Colonic mucosa (tissue), 4 donors: ENCODE measurements around the gene RPS6KA4. TPM values are rescaled to one million over a fixed set of nuclear protein-coding genes. Genes with fewer than 3 reads are reported as not detected.

Experiments
- DNase-seq: peaks from one replicate; pipeline ENCODE4 v3.0.0-alpha.2; 2020
- H3K27ac ChIP-seq: fragments of 200-600 bp; one replicate; pipeline ENCODE4 v1.8.0; 2021
- H3K27me3 ChIP-seq: fragments of 200-600 bp; one replicate; pipeline ENCODE4 v1.8.0; 2021
- H3K36me3 ChIP-seq: fragments of 200-600 bp; one replicate; pipeline ENCODE4 v1.8.0; 2021
- H3K4me1 ChIP-seq: fragments of 200-600 bp; one replicate; pipeline ENCODE4 v1.8.0; 2021; ENCODE audit warnings: mild to moderate bottlenecking
- H3K4me3 ChIP-seq: fragments of 200-600 bp; one replicate; pipeline ENCODE4 v1.8.0; 2021
- H3K9ac ChIP-seq, 2 donors: one replicate each; pipeline ENCODE4 v1.7.0; 2013; ENCODE audit warnings: control low read depth in 2 of 2, low read depth in 2 of 2, low read length in 2 of 2
- H3K9me3 ChIP-seq: fragments of 200-600 bp; one replicate; pipeline ENCODE4 v1.8.0; 2021
- CTCF ChIP-seq: fragments of 200-600 bp; IDR thresholded peaks from one replicate; pipeline ENCODE4 v1.8.0; 2022; ENCODE audit warnings: antibody characterized with exemption, mild to moderate bottlenecking
- intact Hi-C: fragments of 100-400 bp; cut with DNase I; formaldehyde crosslinking; loops from one replicate; pipeline ENCODE4 v1.14.1; 2022
- total RNA-seq, 2 donors: library from RNA; stranded (reverse); fragmentation: NEBNext Ultra II Directional in 1 of 2; extraction: Animal tissue kit (Norgen Biotek cat#: 25700) in 1 of 2; gene quantifications; one replicate each; pipeline ENCODE4 v1.2.1, GENCODE V29; 2021
- donor health status: healthy.
- donor health status: DM: no; HTN: no; CAD: no.
- donor health status: DM: no; HTN: no; CAD: no.

The RPS6KA4 gene
- total RNA-seq, 2 donors from 2014 or later = 28.9 to 59.1 TPM

DNA sequence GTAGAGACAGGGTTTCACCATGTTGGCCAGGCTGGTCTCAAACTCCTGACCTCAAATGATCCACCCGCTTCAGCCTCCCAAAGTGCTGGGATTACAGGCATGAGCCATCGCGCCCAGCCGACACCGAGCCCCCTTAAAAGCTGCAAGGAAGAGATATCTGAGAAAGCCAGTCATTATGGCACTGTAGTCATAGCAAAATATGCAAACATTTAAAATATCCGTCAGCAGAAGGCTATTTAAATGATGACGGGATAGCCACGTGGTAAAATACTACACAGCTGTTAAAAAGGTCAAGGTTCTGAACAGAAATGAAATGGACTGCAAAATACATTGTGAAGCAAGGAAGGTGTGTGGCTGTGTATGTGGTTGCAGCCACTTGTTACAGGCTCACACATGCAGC is 25.4 kb upstream of the RPS6KA4 start:
- Histone ChIP-seq H3K4me1 (peaks cover 19% of the 10 kb centered on the region), H3K36me3 (no peaks in the 10 kb centered on the region), H3K4me3 (no peak overlapping the region), H3K9ac (no peak overlapping the region), H3K27ac (no peak overlapping the region), H3K27me3 (no peaks in the 10 kb centered on the region), H3K9me3 (no peaks in the 10 kb centered on the region)
- intact Hi-C loops = no loop called here
- no peak for DNase-seq
- TF ChIP-seq CTCF = no peak

- TF ChIP-seq CTCF = no peak
- H3K27ac ChIP-seq = peak overlapping the region; percentile 53
- peak; percentile 80 for DNase-seq
- intact Hi-C loops = no loop called here
- H3K9ac ChIP-seq = peak overlapping the region in 1 of 2 donors; percentile 51
- H3K36me3 ChIP-seq = no peaks in the 10 kb centered on the region
- no peaks in the 10 kb centered on the region for H3K9me3 ChIP-seq
- H3K27me3 ChIP-seq = no peaks in the 10 kb centered on the region
- peaks cover 13% of the 10 kb centered on the region for H3K4me1 ChIP-seq
- no peak overlapping the region for H3K4me3 ChIP-seq
Observed at GRCh38 chr11:64334764-64335735, 23.9 kb upstream of the RPS6KA4 start.

DNA sequence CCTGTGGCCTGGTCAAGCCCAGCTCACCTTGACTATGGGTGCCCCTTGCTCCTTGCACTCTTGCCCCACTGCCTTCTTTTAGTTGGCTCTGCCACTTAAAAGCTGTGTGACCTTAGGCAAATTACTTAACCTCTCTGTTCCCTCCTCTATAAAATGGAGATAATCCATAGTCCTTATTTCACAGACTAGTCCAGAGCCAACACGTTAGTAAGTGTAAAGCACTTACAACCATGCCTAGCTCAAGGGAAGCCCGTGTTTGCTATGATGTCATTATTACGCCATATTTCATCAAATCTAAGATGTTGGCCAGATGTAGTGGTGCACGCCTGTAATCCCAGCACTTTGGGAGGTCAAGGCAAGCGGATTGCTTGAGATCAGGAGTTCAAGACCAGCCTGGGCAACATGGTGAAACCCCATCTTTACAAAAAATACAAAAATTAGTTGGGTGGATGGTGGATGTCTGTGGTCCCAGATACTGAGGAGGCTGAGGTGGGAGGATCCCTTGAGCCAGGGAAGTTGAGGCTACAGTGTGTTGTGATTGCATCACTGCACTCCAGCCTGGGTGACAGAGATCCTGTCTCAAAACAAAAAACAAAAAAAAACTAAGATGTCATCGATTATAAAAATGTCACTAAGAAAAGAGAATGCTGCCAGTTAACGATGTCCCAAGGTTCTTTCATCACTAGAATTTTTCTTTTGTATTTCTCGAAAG is 21.3 kb upstream of the RPS6KA4 start:
- no peaks in the 10 kb centered on the region for H3K27me3 ChIP-seq
- intact Hi-C loops = no loop called here
- no peak overlapping the region for H3K9ac ChIP-seq
- H3K4me3 ChIP-seq = no peak overlapping the region
- H3K27ac ChIP-seq = no peak overlapping the region
- no peak for TF ChIP-seq CTCF
- no peaks in the 10 kb centered on the region for H3K9me3 ChIP-seq
- no peaks in the 10 kb centered on the region for H3K36me3 ChIP-seq
- peaks cover 11% of the 10 kb centered on the region for H3K4me1 ChIP-seq
- no peak for DNase-seq

GRCh38 chr11:64338716-64339115 is 20.2 kb upstream of the RPS6KA4 start:
- no peak overlapping the region for H3K27ac ChIP-seq
- no peak overlapping the region for H3K4me3 ChIP-seq
- no peaks in the 10 kb centered on the region for H3K9me3 ChIP-seq
- no peak for DNase-seq
- no peaks in the 10 kb centered on the region for H3K36me3 ChIP-seq
- intact Hi-C loops = no loop called here
- TF ChIP-seq CTCF = no peak
- peaks cover 11% of the 10 kb centered on the region for H3K4me1 ChIP-seq
- H3K9ac ChIP-seq = no peak overlapping the region
- no peaks in the 10 kb centered on the region for H3K27me3 ChIP-seq

GRCh38 chr11:64339286-64339685 is 19.7 kb upstream of the RPS6KA4 start:
- Histone ChIP-seq H3K36me3 (no peaks in the 10 kb centered on the region), H3K9ac (peak overlapping the region in 1 of 2 donors; percentile 48), H3K27me3 (no peaks in the 10 kb centered on the region), H3K27ac (no peak overlapping the region), H3K9me3 (no peaks in the 10 kb centered on the region), H3K4me3 (no peak overlapping the region), H3K4me1 (peaks cover 11% of the 10 kb centered on the region)
- TF ChIP-seq CTCF = no peak
- no peak for DNase-seq
- intact Hi-C loops = no loop called here
